SK-N-SH (cell line): ENCODE measurements around the gene FANCM. TPM values are rescaled to one million over a fixed set of nuclear protein-coding genes. Genes with fewer than 3 reads are reported as not detected.
A peak's percentile ranks its signal among the peaks of the same experiment; 100 is the strongest.

Source experiments
- CTCF ChIA-PET: fragments of 300-600, 350-600 bp; formaldehyde crosslinking; extraction: SDS; loops from one replicate; lab custom pipeline; 2021; lab: Yijun Ruan, JAX
- POLR2A ChIA-PET: fragments of 350-600 bp; sonication (Branson Sonifier 250); formaldehyde crosslinking; extraction: SDS; loops from one replicate; lab custom pipeline; 2020; ENCODE audit warnings: antibody characterized with exemption, inconsistent platforms; lab: Yijun Ruan, JAX
- DNase-seq: peaks from one replicate; pipeline ENCODE4 v3.0.0; 2012
- H2AFZ ChIP-seq: fragments of 200-600 bp; sonication (generic); 2 replicates; pipeline ENCODE4 v1.8.1; 2016; ENCODE audit warnings: antibody characterized with exemption, mild to moderate bottlenecking, low read depth
- H3F3A ChIP-seq: fragments of 200-600 bp; sonication (generic); replicated peaks from 2 replicates; pipeline ENCODE3; 2016; ENCODE audit warnings: antibody characterized with exemption, mild to moderate bottlenecking; ENCODE audit not compliant: insufficient read depth
- H3K27ac ChIP-seq, 2 experiments: fragments of 200-500 bp in 1 of 2; fragments of 200-600 bp in 1 of 2; sonication (Bioruptor generic) in 1 of 2; sonication (generic), shearing (Covaris generic) in 1 of 2; 2 replicates each; pipeline versions ENCODE4 v1.5.1 to v1.6.1; 2014 to 2016; ENCODE audit warnings: low read depth in 2 of 2, inconsistent platforms in 1 of 2, low read length in 1 of 2, mild to moderate bottlenecking in 1 of 2, mixed read lengths in 1 of 2
- H3K27me3 ChIP-seq: fragments of 200-600 bp; sonication (generic), shearing (Covaris generic); 2 replicates; pipeline ENCODE4 v1.6.1; 2016; ENCODE audit warnings: mixed run types; ENCODE audit not compliant: insufficient read depth
- H3K36me3 ChIP-seq, 2 experiments: fragments of 200-500 bp in 1 of 2; fragments of 200-600 bp in 1 of 2; sonication (Bioruptor generic) in 1 of 2; sonication (generic) in 1 of 2; replicated peaks in 1 of 2; 2 replicates each; pipeline versions ENCODE3 to v1.5.1; 2014 to 2016; ENCODE audit warnings: low read length in 1 of 2, mild to moderate bottlenecking in 1 of 2; ENCODE audit not compliant: insufficient read depth in 2 of 2, control insufficient read depth in 1 of 2
- H3K4me1 ChIP-seq, 2 experiments: fragments of 200-500 bp in 1 of 2; fragments of 200-600 bp in 1 of 2; sonication (Bioruptor generic) in 1 of 2; sonication (generic), shearing (Covaris generic) in 1 of 2; 2 replicates each; pipeline versions ENCODE4 v1.5.1 to v1.6.1; 2014 to 2016; ENCODE audit warnings: low read depth in 1 of 2, low read length in 1 of 2, mixed run types in 1 of 2; ENCODE audit not compliant: insufficient read depth in 2 of 2, control insufficient read depth in 1 of 2
- H3K4me2 ChIP-seq: fragments of 200-600 bp; sonication (generic), shearing (Covaris generic); 2 replicates; pipeline ENCODE4 v1.6.1; 2017; ENCODE audit warnings: mixed run types
- H3K4me3 ChIP-seq, 2 experiments: fragments of 200-500 bp in 1 of 2; fragments of 200-600 bp in 1 of 2; sonication (Bioruptor generic) in 1 of 2; sonication (generic), shearing (Covaris generic) in 1 of 2; 2 replicates each; pipeline versions ENCODE4 v1.5.1 to v1.8.1; 2014 to 2016; ENCODE audit warnings: low read depth in 2 of 2, inconsistent platforms in 1 of 2, low read length in 1 of 2, mild to moderate bottlenecking in 1 of 2, mixed read lengths in 1 of 2, moderate library complexity in 1 of 2
- H3K79me2 ChIP-seq: fragments of 200-600 bp; sonication (generic); 2 replicates; pipeline ENCODE4 v1.8.1; 2017; ENCODE audit warnings: mild to moderate bottlenecking; ENCODE audit not compliant: insufficient read depth
- H3K9ac ChIP-seq: fragments of 200-600 bp; sonication (generic); 2 replicates; pipeline ENCODE4 v1.6.1; 2017; ENCODE audit warnings: mixed run types
- H3K9me2 ChIP-seq: fragments of 200-600 bp; sonication (generic); 2 replicates; pipeline ENCODE4 v1.6.1; 2017; ENCODE audit warnings: mixed run types
- H3K9me3 ChIP-seq: fragments of 200-600 bp; sonication (generic); 2 replicates; pipeline ENCODE4 v1.6.1; 2017; ENCODE audit warnings: mixed run types, mild to moderate bottlenecking, moderate library complexity
- H4K20me1 ChIP-seq: fragments of 200-600 bp; sonication (generic); 2 replicates; pipeline ENCODE4 v1.6.1; 2017; ENCODE audit warnings: mild to moderate bottlenecking, mixed run types; ENCODE audit not compliant: insufficient read depth
- CHD2 ChIP-seq: fragments of 150-350 bp; IDR thresholded peaks from 2 replicates; pipeline ENCODE4 v1.6.1; 2018; ENCODE audit warnings: low read length; ENCODE audit not compliant: partially characterized antibody
- ELF1 ChIP-seq: IDR thresholded peaks from 2 replicates; pipeline ENCODE4 v1.4.0; 2012
- EP300 ChIP-seq, 2 experiments: IDR thresholded peaks; 2 replicates each; pipeline versions ENCODE4 v1.4.0 to v1.6.1; 2012; ENCODE audit warnings: borderline replicate concordance in 1 of 2, low read depth in 1 of 2, low read length in 1 of 2
- EZH2phosphoT487 ChIP-seq: fragments of 200-600 bp; sonication (generic); IDR thresholded peaks from 2 replicates; pipeline ENCODE4 v1.6.1; 2017; ENCODE audit warnings: low read depth, mixed run types, mild to moderate bottlenecking, antibody characterized with exemption, moderate library complexity, borderline replicate concordance
- FOSL2 ChIP-seq: IDR thresholded peaks from 2 replicates; pipeline ENCODE4 v1.4.0; 2012; ENCODE audit warnings: low read depth, mild to moderate bottlenecking, moderate library complexity, borderline replicate concordance
- FOXJ3 ChIP-seq: sonication (generic); formaldehyde crosslinking; IDR thresholded peaks from 2 replicates; pipeline ENCODE4 v1.5.1; 2020; ENCODE audit warnings: mild to moderate bottlenecking, missing genetic modification reagents
- FOXM1 ChIP-seq: IDR thresholded peaks from 2 replicates; pipeline ENCODE4 v1.4.0; 2012; ENCODE audit warnings: low read depth, mild to moderate bottlenecking
- GABPA ChIP-seq: IDR thresholded peaks from 2 replicates; pipeline ENCODE4 v1.4.0; 2012; ENCODE audit warnings: low read depth, mild to moderate bottlenecking
- GATA2 ChIP-seq: sonication (generic); formaldehyde crosslinking; IDR thresholded peaks from 2 replicates; pipeline ENCODE4 v1.5.0; 2020; ENCODE audit warnings: mild to moderate bottlenecking, missing genetic modification reagents
- IRF3 ChIP-seq: fragments of 150-350 bp; IDR thresholded peaks from 2 replicates; pipeline ENCODE4 v1.6.1; 2016; ENCODE audit warnings: mild to moderate bottlenecking, low read depth, low read length
- JUND ChIP-seq: IDR thresholded peaks from 2 replicates; pipeline ENCODE4 v1.4.0; 2012
- MAX ChIP-seq: IDR thresholded peaks from 2 replicates; pipeline ENCODE4 v1.4.0; 2012; ENCODE audit warnings: low read depth
- MEF2A ChIP-seq: IDR thresholded peaks from 2 replicates; pipeline ENCODE4 v1.4.0; 2012; ENCODE audit warnings: low read depth, borderline replicate concordance
- MXI1 ChIP-seq: IDR thresholded peaks from 2 replicates; pipeline ENCODE4 v1.6.1; 2012; ENCODE audit warnings: mild to moderate bottlenecking, low read depth, low read length, improper control_type of control experiment
- NFIC ChIP-seq: IDR thresholded peaks from 2 replicates; pipeline ENCODE4 v1.4.0; 2012; ENCODE audit warnings: borderline replicate concordance
- NRF1 ChIP-seq: IDR thresholded peaks from 2 replicates; pipeline ENCODE4 v1.6.1; 2012; ENCODE audit warnings: low read depth, mild to moderate bottlenecking, low read length
- POLR2AphosphoS5 ChIP-seq: IDR thresholded peaks from 2 replicates; pipeline ENCODE4 v1.6.1; 2012; ENCODE audit warnings: low read depth, low read length
- RAD21 ChIP-seq: IDR thresholded peaks from 2 replicates; pipeline ENCODE4 v1.6.1; 2012; ENCODE audit warnings: mild to moderate bottlenecking, low read length
- RCOR1 ChIP-seq: fragments of 150-350 bp; IDR thresholded peaks from 2 replicates; pipeline ENCODE4 v1.6.1; 2017; ENCODE audit warnings: antibody characterized with exemption, low read length
- REST ChIP-seq: IDR thresholded peaks from 2 replicates; pipeline ENCODE4 v1.6.1; 2012; ENCODE audit warnings: mild to moderate bottlenecking, low read depth, low read length, moderate library complexity
- RFX5 ChIP-seq: IDR thresholded peaks from 2 replicates; pipeline ENCODE4 v1.6.1; 2012; ENCODE audit warnings: mild to moderate bottlenecking, improper control_type of control experiment, low read length
- SMC3 ChIP-seq: IDR thresholded peaks from 2 replicates; pipeline ENCODE4 v1.6.1; 2012; ENCODE audit warnings: low read depth, low read length, improper control_type of control experiment
- TAF1 ChIP-seq: IDR thresholded peaks from 2 replicates; pipeline ENCODE4 v1.6.1; 2012; ENCODE audit warnings: low read depth, mild to moderate bottlenecking, low read length, moderate library complexity, borderline replicate concordance
- TCF12 ChIP-seq: IDR thresholded peaks from 2 replicates; pipeline ENCODE4 v1.4.0; 2012
- TEAD4 ChIP-seq: IDR thresholded peaks from 2 replicates; pipeline ENCODE4 v1.4.0; 2012; ENCODE audit warnings: mild to moderate bottlenecking, borderline replicate concordance; ENCODE audit not compliant: insufficient read depth
- USF1 ChIP-seq: IDR thresholded peaks from 2 replicates; pipeline ENCODE4 v1.4.0; 2012; ENCODE audit warnings: low read depth, borderline replicate concordance
- YY1 ChIP-seq: IDR thresholded peaks from 2 replicates; pipeline ENCODE4 v1.4.0; 2012; ENCODE audit warnings: low read depth, mild to moderate bottlenecking
- ZBTB33 ChIP-seq: IDR thresholded peaks from 2 replicates; pipeline ENCODE4 v1.4.0; 2012; ENCODE audit warnings: low read depth, borderline replicate concordance
- WGBS: methylation state at CpG from one replicate; pipeline ENCODE4 v1.1.6; 2017; ENCODE audit warnings: low lambda C conversion rate; 5-methylcytosine and 5-hydroxymethylcytosine counted together
- polyA plus RNA-seq, 3 experiments: library from polyadenylated mRNA; depleted of rRNA; stranded (reverse); fragments of >200 nt; gene quantifications; 2 replicates each; pipeline ENCODE4 v1.2.3, GENCODE V29; 2012

The FANCM gene
- polyA plus RNA-seq, 1 of the 3 experiments (the other 2 are of a cell fraction) = 0.67 TPM

GRCh38 chr14:45177076-45177475, 41.3 kb downstream of the FANCM start:
- no peaks in the 10 kb centered on the region for H3K79me2 ChIP-seq
- no peaks in the 10 kb centered on the region for H3K4me1 ChIP-seq
- 33% methylated on average over 5 of the region's 5 CpGs for WGBS
- no peaks in the 10 kb centered on the region for H3K9me2 ChIP-seq
- H3F3A ChIP-seq = no peaks in the 10 kb centered on the region
- POLR2A ChIA-PET = no interaction called here
- H3K4me2 ChIP-seq = no peak overlapping the region
- H3K9ac ChIP-seq = no peak overlapping the region
- H4K20me1 ChIP-seq = no peaks in the 10 kb centered on the region
- H3K4me3 ChIP-seq = no peak overlapping the region
- DNase-seq = no peak
- H3K36me3 ChIP-seq = no peaks in the 10 kb centered on the region
- CTCF ChIA-PET = no interaction called here
- no peaks in the 10 kb centered on the region for H3K9me3 ChIP-seq
- H3K27me3 ChIP-seq = no peaks in the 10 kb centered on the region
- peak overlapping the region in 1 of 2 experiments; percentile 35; a peak in 2 of 4 replicates for H3K27ac ChIP-seq
- no peak overlapping the region for H2AFZ ChIP-seq
- TF ChIP-seq FOXM1 (no peak), RFX5 (no peak), EZH2phosphoT487 (no peak), RAD21 (no peak), GABPA (no peak), NFIC (peak; percentile 16; the same call in 1 of the 2 replicates), FOXJ3 (CRISPR knock-in tag) (no peak), GATA2 (CRISPR knock-in tag) (no peak), CHD2 (no peak), IRF3 (no peak), MEF2A (no peak), MAX (no peak), ZBTB33 (no peak), USF1 (no peak), MXI1 (no peak), EP300 (IDR thresholded peaks at IDR 0.05; ENCODE audit: borderline replicate concordance in 1 of 2, low read depth in 1 of 2, low read length in 1 of 2) (no peak), POLR2AphosphoS5 (no peak), REST (no peak), ELF1 (no peak), TCF12 (peak; percentile 18; the same call in 1 of the 2 replicates), TEAD4 (no peak), FOSL2 (no peak), YY1 (no peak), NRF1 (no peak), RCOR1 (no peak), TAF1 (no peak), SMC3 (no peak), JUND (0 out of 2 replicates have a peak, but pooled peaks have one; percentile 9)
